Tibial nerve (tissue), 3 donors: ENCODE data around the gene SUB1.

Experiments
- CTCF ChIP-seq, 5 experiments: fragments of 200-600 bp in 3 of 5; fragments of 450-650 bp in 2 of 5; sonication (generic) in 3 of 5; IDR thresholded peaks; one replicate each; pipeline ENCODE4 v1.5.1; 2016 to 2019; ENCODE audit warnings: antibody characterized with exemption in 5 of 5, mild to moderate bottlenecking in 3 of 5, moderate library complexity in 2 of 5
- POLR2A ChIP-seq, 2 donors: fragments of 450-650 bp; IDR thresholded peaks; one replicate each; pipeline ENCODE4 v1.6.1; 2017; ENCODE audit warnings: antibody characterized with exemption in 2 of 2, mild to moderate bottlenecking in 2 of 2, moderate library complexity in 2 of 2

- no peak for TF ChIP-seq POLR2A (IDR thresholded peaks at IDR 0.05)
- no peak for TF ChIP-seq CTCF (IDR thresholded peaks at IDR 0.05)
Measured at GRCh38 chr5:32642276-32643002, 57.1 kb downstream of the SUB1 start.
